Gastrocnemius medialis (tissue), 4 donors: ENCODE data around the gene SNRK.

Experiments
- CTCF ChIP-seq, 5 experiments: fragments of 450-650 bp in 3 of 5; fragments of 200-600 bp in 2 of 5; sonication (generic) in 2 of 5; IDR thresholded peaks in 4 of 5; conservative IDR thresholded peaks in 1 of 5; 1 replicate in 4 of 5; 2 replicates in 1 of 5; pipeline ENCODE4 v1.5.1; 2016 to 2019; ENCODE audit warnings: antibody characterized with exemption in 5 of 5, mild to moderate bottlenecking in 3 of 5, moderate library complexity in 3 of 5
- POLR2A ChIP-seq, 2 donors: fragments of 450-650 bp; IDR thresholded peaks; one replicate each; pipeline ENCODE4 v1.6.1; 2017; ENCODE audit warnings: antibody characterized with exemption in 2 of 2, mild to moderate bottlenecking in 2 of 2, moderate library complexity in 2 of 2

DNA sequence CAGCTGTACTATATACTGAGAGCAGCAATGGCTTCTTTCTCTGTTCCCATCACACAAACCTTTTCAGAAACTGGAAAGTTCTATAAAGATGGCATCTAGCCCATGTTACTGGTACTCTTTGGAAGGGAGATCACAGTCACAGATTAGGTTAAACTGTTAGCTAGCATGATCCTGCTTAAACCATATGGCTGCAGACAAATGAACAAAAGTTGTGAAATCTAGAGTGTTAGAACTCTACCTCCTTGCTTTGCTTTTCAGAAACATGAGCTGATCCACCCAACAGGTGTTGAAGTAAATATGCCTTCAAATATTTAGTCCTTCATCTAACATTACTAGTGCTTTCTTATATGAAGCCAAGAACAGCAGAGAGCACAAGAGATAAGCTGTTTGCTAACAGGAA lies 102.6 kb downstream of the SNRK start:
- no peak for TF ChIP-seq CTCF (IDR thresholded peaks at IDR 0.05 in 4 of 5, conservative IDR thresholded peaks at IDR 0.05 in 1 of 5)
- no peak for TF ChIP-seq POLR2A (IDR thresholded peaks at IDR 0.05)
